Calu3 (cell line): Measurements from ENCODE around the gene MRPS14. TPM values are rescaled to one million over a fixed set of nuclear protein-coding genes. Genes with fewer than 3 reads are reported as not detected.

Source experiments
- Bru-seq: library from RNA; stranded (reverse); fragments of 400-500 nt; gene quantifications from one replicate; lab custom pipeline; 2021; lab: Mats Ljungman, UMichigan
- BruChase-seq, 2 experiments: library from RNA; stranded (reverse); fragments of 400-500 nt; gene quantifications; one replicate each; lab custom pipeline; 2021; lab: Mats Ljungman, UMichigan
- BruUV-seq: library from RNA; stranded (reverse); fragments of 400-500 nt; replicated peaks from 2 replicates; lab custom pipeline; 2021; lab: Mats Ljungman, UMichigan
- CTCF ChIA-PET: fragments of 300-600 bp; sonication (Branson Sonifier 250); formaldehyde crosslinking; loops from one replicate; lab custom pipeline; 2022; ENCODE audit warnings: antibody characterized with exemption; lab: Charles Lee
- DNase-seq: peaks from one replicate; pipeline ENCODE4 v3.0.0; 2022
- H3K27ac Mint-ChIP-seq: one replicate; pipeline ENCODE4 v1.8.0; 2022; ENCODE audit warnings: mixed read lengths; ENCODE audit not compliant: unreplicated experiment
- H3K27me3 Mint-ChIP-seq: one replicate; pipeline ENCODE4 v1.8.0; 2022; ENCODE audit warnings: mixed read lengths; ENCODE audit not compliant: unreplicated experiment
- H3K36me3 Mint-ChIP-seq: one replicate; pipeline ENCODE4 v1.8.0; 2022; ENCODE audit warnings: mild to moderate bottlenecking, moderate library complexity, mixed read lengths; ENCODE audit not compliant: insufficient read depth, unreplicated experiment
- H3K4me1 Mint-ChIP-seq: one replicate; pipeline ENCODE4 v1.8.0; 2022; ENCODE audit warnings: mild to moderate bottlenecking, low read depth, mixed read lengths; ENCODE audit not compliant: unreplicated experiment
- H3K4me3 Mint-ChIP-seq: one replicate; pipeline ENCODE4 v1.8.0; 2022; ENCODE audit warnings: mild to moderate bottlenecking, low read depth, moderate library complexity, mixed read lengths; ENCODE audit not compliant: unreplicated experiment
- H3K9me3 Mint-ChIP-seq: one replicate; pipeline ENCODE4 v1.8.0; 2022; ENCODE audit warnings: low read depth, mixed read lengths; ENCODE audit not compliant: unreplicated experiment
- CTCF ChIP-seq: fragments of 200-600 bp; IDR thresholded peaks from one replicate; pipeline ENCODE4 v1.8.0; 2022; ENCODE audit warnings: antibody characterized with exemption; ENCODE audit not compliant: unreplicated experiment
- intact Hi-C: fragments of 100-400 bp; cut with micrococcal nuclease; formaldehyde crosslinking; loops from one replicate; pipeline ENCODE4 v1.10.0; 2022; ENCODE audit not compliant: unreplicated experiment
- long read RNA-seq: library from polyadenylated mRNA; stranded (forward); transcript quantifications from one replicate; pipeline ENCODE4 v2.0.0, GENCODE V29; 2022
- total RNA-seq: library from RNA; stranded (reverse); gene quantifications from 2 replicates; pipeline ENCODE4 v1.2.3, GENCODE V29; 2022

Gene MRPS14
- total RNA-seq (29.9 and 33.6 TPM in 2 replicates), Bru-seq, nascent RNA (percentile 77 among the genes with signal in this experiment), BruChase-seq, experiment 1, labeled RNA remaining after a 6-hour chase (percentile 79 among the genes with signal in this experiment), BruChase-seq, experiment 2, labeled RNA remaining after a 2-hour chase (percentile 67 among the genes with signal in this experiment)
- long read RNA-seq, transcript MRPS14-201 (3 exons, 910 nt): minor isoform, 7 of 125 reads
- long read RNA-seq, transcript MRPS14-202 (3 exons, 2,115 nt): major isoform, 108 of 125 reads
- long read RNA-seq, partial matches to known transcripts: 3 of 125 reads
- long read RNA-seq, other reads (novel, unspliced or antisense): 7 of 125 reads

GRCh38 chr1:175023043-175023921 lies at the start of gene MRPS14:
TSS of gene MRPS14 (minus strand) at chr1:175023425. CDS start at chr1:175023408, 17 bp downstream.
- Mint-ChIP-seq H3K27ac (peak within 1 kb of the TSS; percentile 63), H3K4me3 (peak within 1 kb of the TSS; percentile 77), H3K9me3 (no peaks in the 10 kb centered on the region), H3K36me3 (peaks cover 17% of the 10 kb centered on the region), H3K27me3 (no peaks in the 10 kb centered on the region), H3K4me1 (peaks cover 15% of the 10 kb centered on the region)
- CTCF ChIA-PET: interaction anchor here (0.6 to 2.0 kb wide), 6 partner anchors 9 to 870 kb away, joined by 3 to 11 read pairs (median 6); partner anchors contain the start of gene CACYBP
- TF ChIP-seq CTCF: no peak
- TSS peak; percentile 76 for BruUV-seq
- intact Hi-C loops: no loop called here
- peak; percentile 99 for DNase-seq

DNA sequence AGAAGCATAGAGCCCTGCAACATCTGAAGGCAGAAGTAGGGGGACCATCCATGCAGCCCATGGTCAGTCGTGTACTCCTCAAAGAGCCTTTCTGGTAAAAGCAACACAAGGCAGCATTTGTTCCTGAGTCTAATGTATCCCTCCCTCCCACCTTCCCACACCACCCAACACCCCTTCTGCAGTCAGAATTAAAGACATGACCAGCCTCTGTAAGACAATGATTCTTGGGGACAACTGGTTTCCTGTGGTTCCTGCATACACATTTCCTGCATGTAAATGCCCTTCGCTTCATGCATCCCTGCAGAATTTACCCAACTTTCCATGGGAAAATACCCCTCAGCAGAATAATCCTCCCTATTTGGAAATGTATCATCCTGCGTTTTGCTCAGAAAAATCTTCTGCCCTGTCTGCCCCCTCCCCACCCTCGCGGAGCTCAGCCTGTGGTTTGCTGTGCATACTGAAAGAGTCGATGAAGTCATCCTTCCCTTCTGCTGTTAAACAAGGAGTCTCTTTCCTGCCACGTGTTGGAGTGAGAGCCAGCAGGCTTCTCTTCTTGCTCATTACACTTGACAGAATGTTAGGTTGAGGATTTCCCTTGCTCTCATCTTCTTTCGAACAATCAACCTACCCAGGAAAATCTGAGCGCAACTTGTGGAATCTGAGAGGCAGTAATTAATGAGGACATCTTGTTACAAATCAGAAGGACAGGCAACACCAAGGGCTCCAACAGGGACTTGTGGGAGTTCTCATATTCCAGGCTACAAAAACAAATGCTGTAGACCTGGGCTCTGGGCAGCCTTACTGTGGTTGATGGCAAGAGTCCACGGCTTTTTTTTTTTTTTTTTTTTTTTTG lies 49.1 kb upstream of the MRPS14 start:
- peaks cover 81% of the 10 kb centered on the region for H3K27me3 Mint-ChIP-seq
- no peak overlapping the region for H3K4me3 Mint-ChIP-seq
- CTCF ChIA-PET: no interaction called here
- no peaks in the 10 kb centered on the region for H3K4me1 Mint-ChIP-seq
- DNase-seq: no peak
- H3K36me3 Mint-ChIP-seq: no peaks in the 10 kb centered on the region
- BruUV-seq: no TSS peak
- H3K9me3 Mint-ChIP-seq: no peaks in the 10 kb centered on the region
- intact Hi-C loops: no loop called here
- no peak overlapping the region for H3K27ac Mint-ChIP-seq
- no peak for TF ChIP-seq CTCF

GRCh38 chr1:175071276-175071943 lies 48.2 kb upstream of the MRPS14 start:
- TF ChIP-seq CTCF: no peak
- no peak for DNase-seq
- H3K36me3 Mint-ChIP-seq: no peaks in the 10 kb centered on the region
- H3K4me3 Mint-ChIP-seq: no peak overlapping the region
- no peaks in the 10 kb centered on the region for H3K9me3 Mint-ChIP-seq
- CTCF ChIA-PET: no interaction called here
- H3K27ac Mint-ChIP-seq: no peak overlapping the region
- H3K4me1 Mint-ChIP-seq: no peaks in the 10 kb centered on the region
- peaks cover 81% of the 10 kb centered on the region for H3K27me3 Mint-ChIP-seq
- BruUV-seq: no TSS peak
- intact Hi-C loops: no loop called here
